HCT116 (cell line): ENCODE measurements around the gene HIGD1A. TPM values are rescaled to one million over a fixed set of nuclear protein-coding genes. Genes with fewer than 3 reads are reported as not detected.

Source experiments
- ATAC-seq: fragments of 200-7000 bp; cut with Tn5 transposase; 2 replicates; pipeline ENCODE4 v1.9.1; 2020; ENCODE audit warnings: mild to moderate bottlenecking, moderate library complexity
- BruUV-seq: library from RNA; stranded (reverse); fragments of 400-500 nt; replicated peaks from 2 replicates; lab custom pipeline; 2021; lab: Mats Ljungman, UMichigan
- CTCF ChIA-PET: fragments of 300-600 bp; sonication (Branson Sonifier 250); formaldehyde crosslinking; loops from one replicate; lab custom pipeline; 2021; ENCODE audit warnings: antibody characterized with exemption; lab: Charles Lee
- POLR2A ChIA-PET: fragments of 300-600, 350-600 bp; sonication (Branson Sonifier 250); formaldehyde crosslinking; loops from one replicate; lab custom pipeline; 2021; ENCODE audit warnings: antibody characterized with exemption; lab: Charles Lee
- RAD21 ChIA-PET, 2 experiments: fragments of 300-600 bp; sonication (Branson Sonifier 250); formaldehyde crosslinking; loops; one replicate each; lab custom pipeline; 2023; ENCODE audit warnings: low total read pairs in 2 of 2; ENCODE audit not compliant: uncharacterized antibody in 2 of 2, unreplicated experiment in 2 of 2, low non-redundant PET in 1 of 2; lab: Charles Lee
- DNase-seq: peaks from one replicate; pipeline ENCODE4 v3.0.0-alpha.2; 2010; ENCODE audit warnings: low read depth, low spot score
- H2AFZ ChIP-seq: fragments of 200-600 bp; shearing (Covaris generic), sonication (generic); 2 replicates; pipeline ENCODE4 v1.6.1; 2017; ENCODE audit warnings: low read depth, mixed run types, mixed read lengths, antibody characterized with exemption, low read length; ENCODE audit not compliant: poor library complexity, severe bottlenecking
- H3K27ac ChIP-seq: 2 replicates; pipeline ENCODE4 v1.5.1; 2012; ENCODE audit warnings: low read depth, low read length
- H3K27me3 ChIP-seq: fragments of 200-600 bp; sonication (generic); 2 replicates; pipeline ENCODE4 v1.6.1; 2016; ENCODE audit warnings: mixed run types, low read length, mixed read lengths; ENCODE audit not compliant: insufficient read depth
- H3K36me3 ChIP-seq, 2 experiments: fragments of 200-500 bp in 1 of 2; fragments of 200-600 bp in 1 of 2; sonication (Bioruptor generic) in 1 of 2; sonication (generic) in 1 of 2; 2 replicates each; pipeline versions ENCODE4 v1.5.1 to v1.6.1; 2014 to 2016; ENCODE audit warnings: low read length in 2 of 2, inconsistent platforms in 1 of 2, mixed read lengths in 1 of 2, mixed run types in 1 of 2; ENCODE audit not compliant: insufficient read depth in 2 of 2, control insufficient read depth in 1 of 2
- H3K4me1 ChIP-seq, 2 experiments: fragments of 200-600 bp in 1 of 2; sonication (generic) in 1 of 2; 2 replicates each; pipeline versions ENCODE4 v1.5.1 to v1.6.1; 2012 to 2017; ENCODE audit warnings: low read length in 2 of 2, inconsistent platforms in 1 of 2, mild to moderate bottlenecking in 1 of 2, mixed read lengths in 1 of 2, mixed run types in 1 of 2, moderate library complexity in 1 of 2; ENCODE audit not compliant: insufficient read depth in 2 of 2, control insufficient read depth in 1 of 2
- H3K4me2 ChIP-seq: fragments of 200-600 bp; sonication (generic); 2 replicates; pipeline ENCODE4 v1.6.1; 2017; ENCODE audit warnings: mixed run types, low read length, mixed read lengths
- H3K4me3 ChIP-seq, 2 experiments: fragments of 200-600 bp in 1 of 2; sonication (generic) in 1 of 2; replicated peaks in 1 of 2; 2 replicates each; pipeline ENCODE4 v1.5.1; 2011 to 2016; ENCODE audit warnings: low read length in 2 of 2, control low read depth in 1 of 2, low read depth in 1 of 2, mild to moderate bottlenecking in 1 of 2, mixed read lengths in 1 of 2, mixed run types in 1 of 2
- H3K79me2 ChIP-seq: fragments of 200-600 bp; sonication (generic); 2 replicates; pipeline ENCODE4 v1.6.1; 2017; ENCODE audit warnings: mild to moderate bottlenecking, mixed run types, low read length, moderate library complexity, mixed read lengths; ENCODE audit not compliant: insufficient read depth
- H3K9ac ChIP-seq: fragments of 200-600 bp; sonication (generic); 2 replicates; pipeline ENCODE4 v1.6.1; 2016; ENCODE audit warnings: low read length, mixed read lengths
- H3K9me2 ChIP-seq: fragments of 200-600 bp; sonication (generic), shearing (Covaris generic); 2 replicates; pipeline ENCODE4 v1.6.1; 2017; ENCODE audit warnings: mixed run types, mild to moderate bottlenecking, moderate library complexity; ENCODE audit not compliant: insufficient read depth
- H3K9me3 ChIP-seq, 2 experiments: fragments of 200-500 bp in 1 of 2; fragments of 200-600 bp in 1 of 2; sonication (Bioruptor generic) in 1 of 2; sonication (generic) in 1 of 2; 2 replicates each; pipeline ENCODE4 v1.6.1; 2014 to 2017; ENCODE audit warnings: low read length in 2 of 2, mixed read lengths in 2 of 2, inconsistent platforms in 1 of 2, low read depth in 1 of 2, mild to moderate bottlenecking in 1 of 2, mixed run types in 1 of 2, moderate library complexity in 1 of 2; ENCODE audit not compliant: control insufficient read depth in 1 of 2, insufficient read depth in 1 of 2
- H4K20me1 ChIP-seq: fragments of 200-600 bp; sonication (generic), shearing (Covaris generic); 2 replicates; pipeline ENCODE4 v1.6.1; 2017; ENCODE audit warnings: mixed run types, mild to moderate bottlenecking, moderate library complexity; ENCODE audit not compliant: insufficient read depth
- CBX3 ChIP-seq: IDR thresholded peaks from 2 replicates; pipeline ENCODE4 v1.6.1; 2012; ENCODE audit warnings: low read depth
- CTCF ChIP-seq, 3 experiments: fragments of 200-600 bp in 1 of 3; sonication (generic) in 1 of 3; IDR thresholded peaks in 2 of 3; conservative IDR thresholded peaks in 1 of 3; 2 replicates each; pipeline ENCODE4 v1.5.1; 2012 to 2017; ENCODE audit warnings: low read depth in 2 of 3, low read length in 2 of 3, antibody characterized with exemption in 1 of 3, borderline replicate concordance in 1 of 3, control low read depth in 1 of 3, mild to moderate bottlenecking in 1 of 3, mixed read lengths in 1 of 3, mixed run types in 1 of 3, moderate library complexity in 1 of 3; ENCODE audit not compliant: insufficient read depth in 1 of 3
- EGR1 ChIP-seq: IDR thresholded peaks from 2 replicates; pipeline ENCODE4 v1.6.1; 2012; ENCODE audit warnings: low read depth
- ELF1 ChIP-seq: IDR thresholded peaks from 2 replicates; pipeline ENCODE4 v1.6.1; 2012; ENCODE audit warnings: low read depth, borderline replicate concordance
- EZH2 ChIP-seq: fragments of 200-600 bp; sonication (generic); IDR thresholded peaks from 2 replicates; pipeline ENCODE4 v1.6.1; 2017; ENCODE audit warnings: antibody characterized with exemption, mixed run types
- EZH2phosphoT487 ChIP-seq: fragments of 200-600 bp; IDR thresholded peaks from 2 replicates; pipeline ENCODE4 v1.6.1; 2018; ENCODE audit warnings: antibody characterized with exemption, borderline replicate concordance
- MAX ChIP-seq: IDR thresholded peaks from 2 replicates; pipeline ENCODE4 v1.6.1; 2012
- POLR2A ChIP-seq: IDR thresholded peaks from 2 replicates; pipeline ENCODE4 v1.7.0; 2011; ENCODE audit warnings: borderline replicate concordance; ENCODE audit not compliant: insufficient read depth, insufficient read length; ENCODE audit errors: extremely low read depth
- POLR2AphosphoS5 ChIP-seq: IDR thresholded peaks from 2 replicates; pipeline ENCODE4 v1.6.1; 2011; ENCODE audit warnings: mild to moderate bottlenecking, low read depth, low read length, moderate library complexity
- SIN3A ChIP-seq: IDR thresholded peaks from 2 replicates; pipeline ENCODE4 v1.6.1; 2012; ENCODE audit warnings: low read depth
- TCF7L2 ChIP-seq: IDR thresholded peaks from 2 replicates; pipeline ENCODE4 v1.7.0; 2011; ENCODE audit warnings: borderline replicate concordance, inconsistent platforms; ENCODE audit not compliant: insufficient read depth, insufficient read length; ENCODE audit errors: extremely low read depth
- YY1 ChIP-seq: IDR thresholded peaks from 2 replicates; pipeline ENCODE4 v1.6.1; 2011; ENCODE audit warnings: low read length, low read depth, moderate library complexity, mild to moderate bottlenecking; ENCODE audit not compliant: insufficient replicate concordance; ENCODE audit errors: extremely low read depth
- intact Hi-C: fragments of 100-400 bp; cut with micrococcal nuclease; formaldehyde crosslinking; loops from 2 replicates; pipeline ENCODE4 v1.10.0; 2022
- total RNA-seq: library from RNA; stranded (reverse); gene quantifications from one replicate; pipeline ENCODE4 v1.2.1, GENCODE V29; 2021; ENCODE audit not compliant: unreplicated experiment

The HIGD1A gene
- total RNA-seq, 1 experiment from 2014 or later: 71.2 TPM

GRCh38 chr3:42823351-42823750, 19.1 kb upstream of the HIGD1A start:
- Histone ChIP-seq H3K79me2 (no peaks in the 10 kb centered on the region), H3K4me3 (no peak overlapping the region), H3K27ac (no peak overlapping the region), H4K20me1 (no peaks in the 10 kb centered on the region), H3K9me2 (no peaks in the 10 kb centered on the region), H2AFZ (peak overlapping the region; percentile 13), H3K9ac (no peak overlapping the region), H3K9me3 (no peaks in the 10 kb centered on the region), H3K4me2 (no peak overlapping the region), H3K4me1 (peaks cover 2 to 15% of the 10 kb centered on the region in 2 experiments; a peak in 2 of 4 replicates), H3K36me3 (no peaks in the 10 kb centered on the region), H3K27me3 (no peaks in the 10 kb centered on the region)
- no peak for DNase-seq
- intact Hi-C loops: loop anchor here (10.0 kb wide), 1 partner anchor 279 kb away; no protein-coding TSS in a partner anchor
- BruUV-seq: no TSS peak
- ChIA-PET CTCF (interaction anchor here (0.6 kb wide), 1 partner anchor 275 kb away, joined by 3 read pairs; no protein-coding TSS in a partner anchor), RAD21 (no interaction called here), POLR2A (no interaction called here)
- TF ChIP-seq EZH2 (no peak), ELF1 (no peak), YY1 (no peak), MAX (no peak), TCF7L2 (no peak), CTCF (IDR thresholded peaks at IDR 0.05 in 2 of 3, conservative IDR thresholded peaks at IDR 0.05 in 1 of 3; ENCODE audit: borderline replicate concordance in 1 of 3, insufficient read depth in 1 of 3, low read depth in 2 of 3, low read length in 2 of 3) (no peak), SIN3A (no peak), POLR2AphosphoS5 (no peak), EGR1 (no peak), POLR2A (no peak), CBX3 (no peak), EZH2phosphoT487 (no peak)
- ATAC-seq: peak; percentile 42; the same call in 1 of the 2 replicates
